GM12872 (cell line): ENCODE data around the gene CDYL.

Experiments
- CTCF ChIP-seq: IDR thresholded peaks from 3 replicates; pipeline ENCODE4 v1.5.1; 2011; ENCODE audit warnings: low read depth, mild to moderate bottlenecking, low read length, moderate library complexity; ENCODE audit not compliant: insufficient read depth

The CDYL gene

GRCh38 chr6:4896401-4896800 is 120.2 kb downstream of the CDYL start:
- no peak for TF ChIP-seq CTCF

GRCh38 chr6:4899249-4900034 is 123.2 kb downstream of the CDYL start:
- TF ChIP-seq CTCF, result no peak

GRCh38 chr6:4901386-4902061 is 125.3 kb downstream of the CDYL start:
- no peak for TF ChIP-seq CTCF

- no peak for TF ChIP-seq CTCF
Measured at GRCh38 chr6:4902363-4902762, 126.2 kb downstream of the CDYL start.

GRCh38 chr6:4903121-4903520 is 126.9 kb downstream of the CDYL start:
- TF ChIP-seq CTCF, result no peak

GRCh38 chr6:4903751-4904370 is 127.7 kb downstream of the CDYL start:
- no peak for TF ChIP-seq CTCF

GRCh38 chr6:4904461-4905025 is 128.3 kb downstream of the CDYL start:
- TF ChIP-seq CTCF, result no peak
